Stimulated activated naive CD8-positive, alpha-beta T cell treated with anti-CD3 and anti-CD28 coated beads, Interleukin-15, Interleukin-2, amounts not matched to agents 100 ng/mL and 50 ng/mL, for 24 hours (primary cell): ENCODE data around the gene METAP1.
"Not testable (repeated sequence)": the region's sequence is repeated elsewhere in the genome, so short reads cannot be mapped to it uniquely, and the experiment has no call there.

Source experiments
- H3K27ac Mint-ChIP-seq: one replicate; pipeline ENCODE4 v1.8.0; 2021; ENCODE audit warnings: mild to moderate bottlenecking, mixed read lengths
- H3K27me3 Mint-ChIP-seq: one replicate; pipeline ENCODE4 v1.8.0; 2021; ENCODE audit warnings: mixed read lengths
- H3K36me3 Mint-ChIP-seq: one replicate; pipeline ENCODE4 v1.8.0; 2021; ENCODE audit warnings: low read depth, mixed read lengths
- H3K4me1 Mint-ChIP-seq: one replicate; pipeline ENCODE4 v1.8.0; 2021; ENCODE audit warnings: low read depth, mixed read lengths
- H3K4me3 Mint-ChIP-seq: one replicate; pipeline ENCODE4 v1.8.0; 2021; ENCODE audit warnings: mild to moderate bottlenecking, mixed read lengths
- H3K9me3 Mint-ChIP-seq: one replicate; pipeline ENCODE4 v1.8.0; 2021; ENCODE audit warnings: mixed read lengths

Gene METAP1

DNA sequence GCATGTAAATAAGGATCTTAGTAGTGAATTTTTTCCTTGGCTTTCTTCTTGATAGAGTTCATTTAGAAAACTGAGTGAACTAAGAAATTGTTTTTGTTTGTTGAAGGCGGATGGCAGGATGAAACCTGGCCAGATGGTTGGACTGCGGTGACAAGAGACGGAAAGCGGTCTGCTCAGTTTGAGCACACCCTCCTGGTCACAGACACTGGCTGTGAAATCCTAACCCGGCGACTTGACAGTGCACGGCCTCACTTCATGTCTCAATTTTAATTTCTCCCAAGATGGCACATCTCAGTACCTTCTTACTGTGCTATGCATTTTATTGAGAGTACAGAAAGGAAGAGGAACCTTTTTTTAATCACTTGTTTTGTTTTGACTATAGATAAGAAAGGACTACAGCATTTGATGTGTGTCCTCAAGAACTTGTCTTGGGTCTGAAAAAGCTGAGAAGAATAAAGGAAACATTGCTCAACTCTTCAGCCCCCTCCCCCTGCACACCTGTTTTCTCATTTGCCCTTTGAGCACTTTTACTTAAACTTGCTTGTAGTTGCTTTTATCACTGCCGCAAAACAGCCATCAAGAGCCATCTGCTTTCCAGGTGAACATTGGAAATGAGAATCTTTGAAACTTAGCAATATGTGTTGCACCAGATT lies 65.7 kb downstream of the METAP1 start:
- Mint-ChIP-seq H3K4me1 (peaks cover 1% of the 10 kb centered on the region), H3K9me3 (no peaks in the 10 kb centered on the region), H3K36me3 (peaks cover 59% of the 10 kb centered on the region), H3K27me3 (no peaks in the 10 kb centered on the region), H3K4me3 (no peak overlapping the region), H3K27ac (no peak overlapping the region)

DNA sequence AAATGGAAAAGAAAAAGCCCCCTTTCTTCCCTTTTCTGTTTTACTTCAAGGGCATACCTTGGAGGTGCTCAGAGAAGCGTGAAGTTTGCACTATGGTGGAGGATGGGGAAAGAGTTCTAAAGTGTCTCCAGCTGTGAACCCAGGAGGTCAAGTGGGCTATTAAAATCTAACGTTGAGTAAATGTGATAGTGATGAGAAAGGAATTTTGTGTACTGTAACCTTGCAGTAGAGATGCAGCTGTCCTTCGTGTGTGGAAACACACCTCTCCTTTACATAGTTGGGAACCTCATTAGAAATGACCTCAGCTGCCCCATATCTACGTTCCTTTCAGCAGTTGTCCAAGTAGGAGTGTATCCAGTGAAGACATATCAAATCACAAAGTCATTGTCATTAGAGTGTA lies 66.6 kb downstream of the METAP1 start:
- Mint-ChIP-seq H3K27me3 (no peaks in the 10 kb centered on the region), H3K4me3 (no peak overlapping the region), H3K27ac (no peak overlapping the region), H3K4me1 (no peaks in the 10 kb centered on the region), H3K9me3 (no peaks in the 10 kb centered on the region), H3K36me3 (peaks cover 64% of the 10 kb centered on the region)

- H3K4me3 Mint-ChIP-seq, H3K4me1 Mint-ChIP-seq, H3K27ac Mint-ChIP-seq, H3K9me3 Mint-ChIP-seq, H3K27me3 Mint-ChIP-seq: not testable (repeated sequence)
- H3K36me3 Mint-ChIP-seq = peaks cover 52% of the 10 kb centered on the region
Measured at GRCh38 chr4:99065521-99065920, 70.0 kb downstream of the METAP1 start.

DNA sequence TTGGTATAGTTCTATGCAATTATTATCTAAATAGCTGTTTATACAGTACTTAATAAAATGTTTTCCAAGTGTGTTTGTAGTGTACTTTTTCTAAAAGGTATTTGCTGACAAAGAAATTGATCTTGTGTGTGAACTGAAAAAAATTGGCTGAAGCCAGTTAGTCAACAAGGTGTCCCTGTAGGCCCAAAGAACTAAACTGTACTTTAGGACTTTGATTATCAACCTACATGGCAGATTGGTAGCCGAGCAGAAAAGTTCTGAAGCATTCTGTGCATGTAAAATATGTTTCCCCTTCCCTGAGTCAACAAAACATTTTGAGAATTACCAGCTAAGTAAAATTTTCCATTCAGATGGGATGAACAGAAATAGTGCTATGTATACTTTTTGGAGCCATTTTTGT lies 72.1 kb downstream of the METAP1 start:
- Mint-ChIP-seq H3K27me3 (no peaks in the 10 kb centered on the region), H3K36me3 (peaks cover 52% of the 10 kb centered on the region)

DNA sequence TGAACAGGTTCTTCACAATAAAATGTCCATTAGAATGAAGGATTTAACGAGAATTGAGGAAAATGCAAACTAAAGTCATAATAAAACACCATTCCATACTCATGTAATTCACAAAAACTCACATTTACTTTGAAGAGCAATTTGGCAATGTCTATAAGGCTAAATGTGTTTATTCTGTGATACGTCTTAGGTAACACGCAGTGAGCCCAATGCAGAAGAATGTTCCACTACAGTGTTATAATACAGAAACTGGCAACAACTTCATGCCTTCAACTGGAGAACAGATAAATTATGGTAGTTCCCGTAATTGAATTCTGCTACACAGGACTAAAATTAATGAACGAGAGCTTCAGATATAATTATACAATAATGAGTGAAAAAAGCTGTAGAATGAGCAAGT lies 75.6 kb downstream of the METAP1 start:
- Mint-ChIP-seq H3K4me1 (peaks cover 5% of the 10 kb centered on the region), H3K36me3 (peaks cover 61% of the 10 kb centered on the region), H3K4me3 (no peak overlapping the region), H3K27ac (no peak overlapping the region), H3K9me3 (no peaks in the 10 kb centered on the region), H3K27me3 (no peaks in the 10 kb centered on the region)

More for the DNA sequence above, 72.1 kb downstream of the METAP1 start:
- no peaks in the 10 kb centered on the region for H3K9me3 Mint-ChIP-seq
- no peak overlapping the region for H3K27ac Mint-ChIP-seq
- peaks cover 5% of the 10 kb centered on the region for H3K4me1 Mint-ChIP-seq
- H3K4me3 Mint-ChIP-seq = no peak overlapping the region

- Mint-ChIP-seq H3K9me3 (no peaks in the 10 kb centered on the region), H3K4me3 (no peak overlapping the region), H3K36me3 (peaks cover 69% of the 10 kb centered on the region), H3K27ac (no peak overlapping the region), H3K4me1 (no peaks in the 10 kb centered on the region), H3K27me3 (no peaks in the 10 kb centered on the region)
Measured at GRCh38 chr4:99074816-99075215, 79.3 kb downstream of the METAP1 start.

- Mint-ChIP-seq H3K4me3 (no peak overlapping the region), H3K9me3 (no peaks in the 10 kb centered on the region), H3K36me3 (peaks cover 77% of the 10 kb centered on the region), H3K4me1 (no peaks in the 10 kb centered on the region), H3K27ac (no peak overlapping the region), H3K27me3 (no peaks in the 10 kb centered on the region)
Measured at GRCh38 chr4:99076292-99076976, 80.9 kb downstream of the METAP1 start.

DNA sequence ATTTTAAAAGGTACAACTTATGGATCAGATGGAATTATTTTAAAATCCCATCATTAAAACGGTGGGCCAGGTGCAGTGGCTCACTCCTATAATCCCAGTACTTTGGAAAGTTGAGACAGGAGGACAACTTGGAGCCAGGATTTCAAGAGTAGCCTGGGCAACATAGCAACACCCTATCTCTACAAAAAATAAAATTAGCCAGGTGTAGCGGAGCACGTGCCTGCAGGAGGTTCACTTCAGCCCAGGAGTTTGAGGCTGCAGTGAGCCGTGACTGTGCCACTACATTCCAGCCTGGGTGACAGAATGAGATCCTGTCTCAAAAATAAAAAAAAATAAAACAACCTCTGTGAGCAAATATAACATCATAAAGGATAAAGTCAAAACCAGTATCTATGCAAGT lies 81.7 kb downstream of the METAP1 start:
- Mint-ChIP-seq H3K4me3 (no peak overlapping the region), H3K36me3 (peaks cover 77% of the 10 kb centered on the region), H3K27ac (no peak overlapping the region), H3K4me1 (no peaks in the 10 kb centered on the region), H3K27me3 (no peaks in the 10 kb centered on the region), H3K9me3 (no peaks in the 10 kb centered on the region)

DNA sequence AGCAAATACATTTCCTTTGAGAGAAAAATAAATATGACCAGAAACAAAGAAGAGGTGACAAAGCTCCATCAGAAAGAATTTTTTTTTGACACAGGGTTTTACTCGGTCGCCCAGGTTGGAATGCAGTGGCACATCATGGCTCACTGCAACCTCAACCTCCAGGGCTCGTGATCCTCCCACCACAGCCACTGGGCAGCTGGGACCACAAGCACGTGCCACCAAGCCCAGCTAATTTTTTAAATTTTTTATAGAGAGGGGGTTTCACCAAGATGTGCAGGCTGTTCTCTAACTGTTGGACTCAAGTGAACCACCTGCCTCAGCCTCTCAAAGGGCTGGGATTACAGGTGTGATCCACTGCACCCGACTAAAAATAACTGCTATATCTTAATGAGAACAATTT lies 82.8 kb downstream of the METAP1 start:
- H3K27me3 Mint-ChIP-seq = no peaks in the 10 kb centered on the region
- H3K4me1 Mint-ChIP-seq = no peaks in the 10 kb centered on the region
- no peak overlapping the region for H3K27ac Mint-ChIP-seq
- peaks cover 69% of the 10 kb centered on the region for H3K36me3 Mint-ChIP-seq
- no peak overlapping the region for H3K4me3 Mint-ChIP-seq
- H3K9me3 Mint-ChIP-seq = no peaks in the 10 kb centered on the region

DNA sequence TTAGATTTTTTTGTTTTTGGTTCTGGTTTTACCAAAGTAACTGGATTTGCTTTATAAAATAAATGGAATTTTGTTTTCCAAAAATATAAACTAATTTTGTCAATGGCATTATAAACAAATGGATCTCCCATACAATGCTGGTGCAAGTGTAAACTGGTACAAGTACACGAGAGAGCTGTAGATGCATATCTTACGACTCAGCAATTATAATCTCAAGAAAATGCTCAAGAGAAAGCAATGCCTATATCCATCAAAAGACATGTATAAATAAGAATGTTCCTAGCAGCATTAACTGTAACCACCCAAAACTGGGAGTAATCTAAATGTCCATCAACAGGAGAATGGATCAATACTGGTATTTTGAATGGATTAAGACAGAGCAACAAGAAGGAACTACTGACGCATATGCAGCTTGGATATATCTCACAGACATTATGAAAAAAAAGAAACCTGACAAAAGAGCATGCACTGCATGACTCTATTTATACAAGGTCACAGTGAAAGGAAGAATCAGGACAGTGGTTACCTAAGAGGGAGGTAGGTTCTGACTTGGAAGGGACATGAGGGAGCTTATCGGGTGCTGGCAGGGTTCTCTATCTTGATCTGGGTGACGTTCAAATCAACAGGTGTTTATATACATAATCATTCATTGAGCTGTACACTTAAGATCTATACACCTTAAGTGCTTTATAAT lies 83.6 kb downstream of the METAP1 start:
- Mint-ChIP-seq H3K27me3 (no peaks in the 10 kb centered on the region), H3K4me1 (no peaks in the 10 kb centered on the region), H3K36me3 (peaks cover 67% of the 10 kb centered on the region), H3K9me3 (no peaks in the 10 kb centered on the region), H3K4me3 (no peak overlapping the region), H3K27ac (no peak overlapping the region)

- Mint-ChIP-seq H3K9me3 (no peaks in the 10 kb centered on the region), H3K4me3 (no peak overlapping the region), H3K36me3 (peaks cover 66% of the 10 kb centered on the region), H3K4me1 (no peaks in the 10 kb centered on the region), H3K27ac (no peak overlapping the region), H3K27me3 (no peaks in the 10 kb centered on the region)
Measured at GRCh38 chr4:99079625-99080295, 84.2 kb downstream of the METAP1 start.

GRCh38 chr4:99080869-99081268 lies 85.3 kb downstream of the METAP1 start:
- H3K27me3 Mint-ChIP-seq, H3K9me3 Mint-ChIP-seq, H3K4me3 Mint-ChIP-seq, H3K4me1 Mint-ChIP-seq: not testable (repeated sequence)
- H3K36me3 Mint-ChIP-seq = peaks cover 68% of the 10 kb centered on the region
- peak overlapping the region; percentile 4 for H3K27ac Mint-ChIP-seq

DNA sequence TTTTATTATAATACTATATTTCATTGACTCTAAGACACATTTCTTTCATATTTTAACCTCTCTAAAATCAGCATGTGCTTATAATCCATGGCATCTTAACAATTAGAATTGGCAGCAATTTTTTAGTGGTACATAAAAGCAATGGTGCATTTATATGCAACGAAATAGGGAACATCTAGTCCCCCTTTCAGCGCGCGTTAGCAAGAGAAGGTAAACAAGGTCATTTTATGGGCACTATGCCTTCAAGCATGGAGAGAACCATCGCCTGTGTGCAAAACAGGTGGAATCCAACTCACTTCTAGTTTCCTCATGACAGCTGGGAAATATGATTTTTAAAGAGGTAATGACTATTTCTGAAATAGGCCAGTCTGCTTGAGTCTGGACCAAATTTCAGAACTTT lies 86.7 kb downstream of the METAP1 start:
- no peaks in the 10 kb centered on the region for H3K27me3 Mint-ChIP-seq
- peaks cover 63% of the 10 kb centered on the region for H3K36me3 Mint-ChIP-seq
- H3K9me3 Mint-ChIP-seq = no peaks in the 10 kb centered on the region
- peaks cover 13% of the 10 kb centered on the region for H3K4me1 Mint-ChIP-seq
- H3K27ac Mint-ChIP-seq = no peak overlapping the region
- H3K4me3 Mint-ChIP-seq = no peak overlapping the region

DNA sequence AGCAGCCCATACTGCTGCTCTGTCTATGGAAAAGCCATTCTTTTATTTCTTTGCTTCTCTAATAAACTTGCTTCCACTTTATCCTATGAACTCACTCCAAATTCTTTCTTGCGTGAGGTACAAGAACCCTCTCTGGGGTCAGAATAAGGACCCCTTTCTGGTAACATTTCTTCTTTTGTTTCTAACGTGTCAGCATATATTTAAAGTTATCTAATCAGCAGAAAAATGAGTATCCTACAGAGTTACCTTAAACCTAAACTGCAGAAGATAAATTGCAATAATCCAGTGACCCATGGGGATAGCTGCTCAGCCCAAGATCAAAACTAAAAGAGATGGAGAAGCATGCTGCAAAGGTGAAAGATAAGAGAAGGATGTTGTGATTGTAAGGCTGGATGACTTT lies 89.1 kb downstream of the METAP1 start:
- Mint-ChIP-seq H3K4me3 (no peak overlapping the region), H3K36me3 (peaks cover 48% of the 10 kb centered on the region), H3K9me3 (no peaks in the 10 kb centered on the region), H3K27me3 (no peaks in the 10 kb centered on the region), H3K27ac (no peak overlapping the region), H3K4me1 (peaks cover 26% of the 10 kb centered on the region)

GRCh38 chr4:99088023-99088449 lies 92.5 kb downstream of the METAP1 start:
- no peaks in the 10 kb centered on the region for H3K27me3 Mint-ChIP-seq
- H3K27ac Mint-ChIP-seq = peak overlapping the region; percentile 97
- peaks cover 23% of the 10 kb centered on the region for H3K36me3 Mint-ChIP-seq
- H3K9me3 Mint-ChIP-seq = no peaks in the 10 kb centered on the region
- H3K4me3 Mint-ChIP-seq = peak overlapping the region; percentile 95
- H3K4me1 Mint-ChIP-seq = peaks cover 45% of the 10 kb centered on the region
